ENCODE results near the gene CHD6.

The CHD6 gene

GRCh38 chr20:41608606-41609005, 9.6 kb downstream of the CHD6 start:
- no peak for DNase-seq (ENCODE audit: low read depth in 1 of 2, low spot score in 1 of 2)
- TF ChIP-seq SPI1 (IDR thresholded peaks at IDR 0.05; ENCODE audit: borderline replicate concordance, low read depth), result no peak
- TF ChIP-seq GABPA (IDR thresholded peaks at IDR 0.05; ENCODE audit: low read depth), result no peak
- no peak for TF ChIP-seq CTCF (IDR thresholded peaks at IDR 0.05; ENCODE audit: insufficient read depth, low read length)
- no peak for TF ChIP-seq POLR2AphosphoS5 (IDR thresholded peaks at IDR 0.05; ENCODE audit: low read depth)
- TF ChIP-seq REST (IDR thresholded peaks at IDR 0.05; ENCODE audit: insufficient replicate concordance, low read depth), result no peak
- no peak overlapping the region for H3K27ac ChIP-seq (replicated peaks)
- no peak overlapping the region for H3K4me3 ChIP-seq (replicated peaks; ENCODE audit: insufficient read depth, low read length)
- H3K27me3 ChIP-seq (ENCODE audit: insufficient read depth, poor library complexity, severe bottlenecking), result no peaks in the 10 kb centered on the region

GRCh38 chr20:41607791-41608190, 10.4 kb downstream of the CHD6 start:
- no peak overlapping the region for H3K27ac ChIP-seq (replicated peaks)

GRCh38 chr20:41604002-41604401, 14.2 kb downstream of the CHD6 start:
- TF ChIP-seq SPI1 (IDR thresholded peaks at IDR 0.05; ENCODE audit: borderline replicate concordance, low read depth) (no peak), GABPA (IDR thresholded peaks at IDR 0.05; ENCODE audit: low read depth) (no peak), REST (IDR thresholded peaks at IDR 0.05; ENCODE audit: insufficient replicate concordance, low read depth) (no peak), CTCF (IDR thresholded peaks at IDR 0.05; ENCODE audit: insufficient read depth, low read length) (no peak), POLR2AphosphoS5 (IDR thresholded peaks at IDR 0.05; ENCODE audit: low read depth) (no peak)
- H3K27ac ChIP-seq (replicated peaks), result no peak overlapping the region
- H3K27me3 ChIP-seq (ENCODE audit: insufficient read depth, poor library complexity, severe bottlenecking), result no peaks in the 10 kb centered on the region
- H3K4me3 ChIP-seq (replicated peaks; ENCODE audit: insufficient read depth, low read length), result no peak overlapping the region
- DNase-seq (ENCODE audit: low read depth in 1 of 2, low spot score in 1 of 2), result no peak

More at GRCh38 chr20:41607791-41608190, 10.4 kb downstream of the CHD6 start:
- no peaks in the 10 kb centered on the region for H3K27me3 ChIP-seq (ENCODE audit: insufficient read depth, poor library complexity, severe bottlenecking)
- no peak for TF ChIP-seq SPI1 (IDR thresholded peaks at IDR 0.05; ENCODE audit: borderline replicate concordance, low read depth)
- no peak for TF ChIP-seq REST (IDR thresholded peaks at IDR 0.05; ENCODE audit: insufficient replicate concordance, low read depth)
- no peak for TF ChIP-seq CTCF (IDR thresholded peaks at IDR 0.05; ENCODE audit: insufficient read depth, low read length)
- no peak for TF ChIP-seq POLR2AphosphoS5 (IDR thresholded peaks at IDR 0.05; ENCODE audit: low read depth)
- no peak for TF ChIP-seq GABPA (IDR thresholded peaks at IDR 0.05; ENCODE audit: low read depth)
- no peak overlapping the region for H3K4me3 ChIP-seq (replicated peaks; ENCODE audit: insufficient read depth, low read length)
- DNase-seq (ENCODE audit: low read depth in 1 of 2, low spot score in 1 of 2), result no peak
